Activated CD4-positive, alpha-beta T cell treated with anti-CD3 and anti-CD28 coated beads, Interleukin-10, Interleukin-2, amounts not matched to agents 100 ng/mL and 50 ng/mL, durations not matched to agents 16 hours and 8 hours (primary cell): ENCODE measurements around the gene BAIAP2.

Experiments
- DNase-seq: peaks from one replicate; pipeline ENCODE4 v3.0.0-alpha.2; 2020

BAIAP2 gene

GRCh38 chr17:81093619-81094508 is 58.9 kb downstream of the BAIAP2 start:
- no peak for DNase-seq

GRCh38 chr17:81094509-81095382 is 59.8 kb downstream of the BAIAP2 start:
- peak; percentile 93 for DNase-seq

- DNase-seq, result peak; percentile 45
These were observed 60.4 kb downstream of the BAIAP2 start for GRCh38 chr17:81095383-81095762.

GRCh38 chr17:81096741-81097133 is 61.8 kb downstream of the BAIAP2 start:
- DNase-seq, result no peak

GRCh38 chr17:81097134-81097942 is 62.4 kb downstream of the BAIAP2 start:
- peak; percentile 47 for DNase-seq

- no peak for DNase-seq
These were observed 63.0 kb downstream of the BAIAP2 start for GRCh38 chr17:81097943-81098308.

GRCh38 chr17:81099888-81100287 is 64.9 kb downstream of the BAIAP2 start:
- DNase-seq, result no peak

GRCh38 chr17:81100668-81101067 is 65.7 kb downstream of the BAIAP2 start:
- DNase-seq, result no peak

GRCh38 chr17:81101614-81102306 is 66.8 kb downstream of the BAIAP2 start:
- DNase-seq, result peak; percentile 94

GRCh38 chr17:81102352-81102751 is 67.4 kb downstream of the BAIAP2 start:
- DNase-seq, result no peak

GRCh38 chr17:81102869-81103268 is 67.9 kb downstream of the BAIAP2 start:
- DNase-seq, result no peak

- DNase-seq, result no peak
These were observed 68.4 kb downstream of the BAIAP2 start for GRCh38 chr17:81103379-81103778.

GRCh38 chr17:81106716-81107115 is 71.8 kb downstream of the BAIAP2 start:
- DNase-seq, result no peak

GRCh38 chr17:81108220-81108619 is 73.3 kb downstream of the BAIAP2 start:
- DNase-seq, result no peak

- DNase-seq, result no peak
These were observed 75.0 kb downstream of the BAIAP2 start for GRCh38 chr17:81109957-81110356.

GRCh38 chr17:81110488-81111040 is 75.6 kb downstream of the BAIAP2 start:
- no peak for DNase-seq

- DNase-seq, result no peak
These were observed 76.1 kb downstream of the BAIAP2 start for GRCh38 chr17:81111066-81111465.

GRCh38 chr17:81112450-81112849 is 77.5 kb downstream of the BAIAP2 start:
- DNase-seq, result no peak

GRCh38 chr17:81113158-81113724 is 78.3 kb downstream of the BAIAP2 start:
- DNase-seq, result no peak

GRCh38 chr17:81114351-81115093 is 79.6 kb downstream of the BAIAP2 start:
- no peak for DNase-seq

GRCh38 chr17:81115219-81115618 is 80.3 kb downstream of the BAIAP2 start:
- no peak for DNase-seq
